ENCODE data around the gene ZMYM2.

The ZMYM2 gene

GRCh38 chr13:20128459-20128931 lies 170.0 kb downstream of the ZMYM2 start:
- DNase-seq (ENCODE audit: low read depth), result no peak
- H3K4me3 ChIP-seq (ENCODE audit: low read depth, low read length), result peak overlapping the region; percentile 44

GRCh38 chr13:20129076-20129475 lies 170.5 kb downstream of the ZMYM2 start:
- H3K4me3 ChIP-seq (ENCODE audit: low read depth, low read length), result no peak overlapping the region
- DNase-seq (ENCODE audit: low read depth), result no peak

GRCh38 chr13:20130012-20130411 lies 171.5 kb downstream of the ZMYM2 start:
- DNase-seq (ENCODE audit: low read depth), result no peak
- no peak overlapping the region for H3K4me3 ChIP-seq (ENCODE audit: low read depth, low read length)

DNA sequence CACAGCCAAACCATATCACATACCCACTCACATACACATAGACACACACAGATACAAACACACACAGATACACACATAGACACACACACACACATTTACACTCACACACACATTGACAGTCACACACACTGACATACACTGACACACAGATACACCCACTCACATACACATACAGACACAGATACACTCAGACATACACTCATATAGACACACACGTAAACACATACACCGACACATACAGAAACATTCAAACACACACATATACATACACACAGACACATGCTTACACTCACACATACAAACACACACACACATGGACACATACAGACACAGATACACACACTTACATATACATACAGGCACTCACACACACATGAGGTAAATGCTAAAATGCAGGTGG lies 172.1 kb downstream of the ZMYM2 start:
- DNase-seq (ENCODE audit: low read depth), result no peak
- no peak overlapping the region for H3K4me3 ChIP-seq (ENCODE audit: low read depth, low read length)

GRCh38 chr13:20131057-20131832 lies 172.7 kb downstream of the ZMYM2 start:
- no peak for DNase-seq (ENCODE audit: low read depth)
- no peak overlapping the region for H3K4me3 ChIP-seq (ENCODE audit: low read depth, low read length)

GRCh38 chr13:20132052-20132634 lies 173.6 kb downstream of the ZMYM2 start:
- H3K4me3 ChIP-seq (ENCODE audit: low read depth, low read length), result no peak overlapping the region
- DNase-seq (ENCODE audit: low read depth), result no peak

DNA sequence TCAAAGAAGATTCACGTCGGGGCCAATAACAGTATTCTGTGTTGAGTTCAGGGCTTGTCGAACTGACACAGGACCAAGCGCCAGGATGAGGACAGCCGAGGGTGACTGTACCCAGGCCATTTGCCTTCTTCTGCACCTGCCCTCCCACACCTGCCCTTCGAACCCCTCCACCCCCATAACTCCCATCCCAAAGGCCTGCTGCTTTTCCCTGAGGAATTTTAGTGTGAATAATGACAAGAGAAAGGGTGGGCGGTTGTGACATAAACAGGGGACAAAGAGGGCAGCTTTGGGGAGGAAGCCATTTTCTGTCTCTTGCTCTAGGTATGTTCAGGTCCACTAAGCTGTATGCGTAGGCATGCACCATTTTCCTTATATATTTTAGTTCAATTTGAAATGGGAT lies 176.2 kb downstream of the ZMYM2 start:
- DNase-seq (ENCODE audit: low read depth), result no peak
- no peak overlapping the region for H3K4me3 ChIP-seq (ENCODE audit: low read depth, low read length)

DNA sequence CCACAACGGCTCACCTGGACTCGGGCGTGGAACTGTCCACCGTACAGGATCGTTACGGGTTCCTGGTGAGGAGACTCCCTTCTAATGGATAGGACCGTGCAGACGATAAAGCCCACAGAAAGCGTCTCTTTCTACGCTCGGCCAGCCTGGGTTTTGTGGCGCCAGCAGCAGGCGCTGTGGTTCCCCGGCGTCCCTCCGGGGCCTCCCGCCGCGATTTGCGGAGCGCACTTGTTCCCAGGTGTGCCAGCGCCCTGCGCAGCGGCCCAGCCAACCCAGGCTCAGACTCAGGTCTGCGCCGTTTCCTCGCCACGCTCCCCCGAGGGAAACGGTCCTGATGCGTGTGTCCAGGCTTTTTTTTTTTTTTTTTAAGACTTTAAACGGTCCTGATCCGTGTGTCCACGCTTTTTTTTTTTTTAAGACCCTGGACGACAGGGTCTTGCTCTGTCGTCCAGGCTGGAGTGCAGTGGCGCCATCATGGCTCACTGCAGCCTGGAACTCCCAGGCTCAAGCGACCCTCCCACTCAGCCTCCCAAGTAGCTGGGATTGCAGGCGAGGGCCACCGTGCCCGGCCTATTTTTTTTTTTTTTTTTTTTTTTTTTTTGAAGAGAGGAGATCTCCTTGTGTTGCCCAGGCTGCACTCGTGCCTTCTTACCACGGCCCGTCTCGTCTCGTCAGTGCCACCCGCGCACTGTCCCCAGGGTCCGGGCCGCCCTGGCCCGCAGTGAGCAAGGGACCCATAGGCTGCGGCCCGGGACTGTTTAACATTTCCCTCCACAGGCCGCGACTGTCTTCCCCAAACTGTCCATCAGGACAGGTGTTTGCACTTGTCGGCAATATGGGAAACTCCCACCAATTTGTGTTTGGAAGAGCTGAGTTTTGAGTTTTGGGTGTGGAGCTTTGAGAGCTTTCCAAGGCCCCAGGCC lies 178.5 kb downstream of the ZMYM2 start:
- DNase-seq (ENCODE audit: low read depth), result no peak
- H3K4me3 ChIP-seq (ENCODE audit: low read depth, low read length), result no peak overlapping the region

DNA sequence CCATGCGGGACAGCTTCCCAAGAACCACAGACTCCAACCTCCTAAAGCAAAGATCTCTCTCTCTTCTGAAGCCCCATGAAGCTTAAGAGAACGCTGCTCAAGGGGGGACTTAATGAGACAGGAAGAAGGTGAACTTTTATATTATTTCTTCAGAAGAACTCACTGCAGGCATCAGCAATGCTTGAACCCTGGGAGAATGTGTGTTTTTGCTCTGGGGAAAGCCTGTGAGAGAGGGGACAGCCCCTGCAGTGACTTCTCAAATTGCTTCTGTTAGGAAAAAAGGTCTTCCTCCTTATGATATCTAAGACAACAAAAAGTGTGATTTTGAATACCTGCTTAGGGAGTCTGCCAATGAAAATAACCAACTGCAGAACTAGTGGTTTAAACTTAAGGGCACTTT lies 179.3 kb downstream of the ZMYM2 start:
- H3K4me3 ChIP-seq (ENCODE audit: low read depth, low read length), result no peak overlapping the region
- no peak for DNase-seq (ENCODE audit: low read depth)

DNA sequence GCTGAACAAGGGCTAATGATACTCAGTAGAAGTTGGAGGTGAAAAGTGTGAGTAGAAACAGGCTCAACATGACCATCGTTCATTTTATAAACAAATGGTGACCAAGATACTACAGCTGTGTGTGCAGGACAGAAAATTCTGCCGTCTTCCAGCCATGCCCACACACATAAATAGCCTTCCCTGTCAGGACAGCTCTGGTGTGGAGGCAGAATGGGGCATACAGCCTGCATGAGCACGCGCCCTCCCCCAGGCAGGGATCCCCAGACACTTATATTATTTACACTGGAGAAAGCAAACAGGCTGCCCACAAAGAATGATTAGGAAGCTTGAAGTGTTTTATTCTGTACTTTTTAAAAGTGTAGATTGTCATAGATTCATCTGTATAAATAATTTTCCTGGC lies 182.0 kb downstream of the ZMYM2 start:
- DNase-seq (ENCODE audit: low read depth), result no peak
- H3K4me3 ChIP-seq (ENCODE audit: low read depth, low read length), result no peak overlapping the region
